ENCODE data around the gene PCDH17. TPM values are rescaled to one million over a fixed set of nuclear protein-coding genes. Genes with fewer than 3 reads are reported as not detected.

Gene PCDH17
- total and polyA plus RNA-seq, 9 of the 15 experiments (the other 6 are each of a cell fraction or from before 2014, with no cell fraction given) = not detected

DNA sequence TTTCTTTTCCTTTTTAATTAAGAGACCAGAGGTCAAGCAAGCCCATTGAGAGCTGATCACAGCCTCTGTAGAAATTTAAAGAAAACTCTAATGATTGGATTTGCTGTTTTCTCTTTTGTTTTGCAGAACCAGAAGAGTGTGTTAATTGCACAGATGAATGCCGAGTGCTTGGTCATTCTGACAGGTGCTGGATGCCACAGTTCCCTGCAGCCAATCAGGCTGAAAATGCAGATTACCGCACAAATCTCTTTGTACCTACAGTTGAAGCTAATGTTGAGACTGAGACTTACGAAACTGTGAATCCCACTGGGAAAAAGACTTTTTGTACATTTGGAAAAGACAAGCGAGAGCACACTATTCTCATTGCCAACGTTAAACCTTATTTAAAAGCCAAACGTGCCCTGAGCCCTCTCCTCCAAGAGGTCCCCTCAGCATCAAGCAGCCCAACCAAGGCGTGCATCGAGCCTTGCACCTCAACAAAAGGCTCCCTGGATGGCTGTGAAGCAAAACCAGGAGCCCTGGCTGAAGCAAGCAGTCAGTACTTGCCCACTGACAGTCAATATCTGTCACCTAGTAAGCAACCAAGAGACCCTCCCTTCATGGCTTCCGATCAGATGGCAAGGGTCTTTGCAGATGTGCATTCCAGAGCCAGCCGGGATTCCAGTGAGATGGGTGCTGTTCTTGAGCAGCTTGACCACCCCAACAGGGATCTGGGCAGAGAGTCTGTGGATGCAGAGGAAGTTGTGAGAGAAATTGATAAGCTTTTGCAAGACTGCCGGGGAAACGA lies 93.1 kb downstream of the PCDH17 start (continued):
- TF ChIP-seq, protein P1, sequence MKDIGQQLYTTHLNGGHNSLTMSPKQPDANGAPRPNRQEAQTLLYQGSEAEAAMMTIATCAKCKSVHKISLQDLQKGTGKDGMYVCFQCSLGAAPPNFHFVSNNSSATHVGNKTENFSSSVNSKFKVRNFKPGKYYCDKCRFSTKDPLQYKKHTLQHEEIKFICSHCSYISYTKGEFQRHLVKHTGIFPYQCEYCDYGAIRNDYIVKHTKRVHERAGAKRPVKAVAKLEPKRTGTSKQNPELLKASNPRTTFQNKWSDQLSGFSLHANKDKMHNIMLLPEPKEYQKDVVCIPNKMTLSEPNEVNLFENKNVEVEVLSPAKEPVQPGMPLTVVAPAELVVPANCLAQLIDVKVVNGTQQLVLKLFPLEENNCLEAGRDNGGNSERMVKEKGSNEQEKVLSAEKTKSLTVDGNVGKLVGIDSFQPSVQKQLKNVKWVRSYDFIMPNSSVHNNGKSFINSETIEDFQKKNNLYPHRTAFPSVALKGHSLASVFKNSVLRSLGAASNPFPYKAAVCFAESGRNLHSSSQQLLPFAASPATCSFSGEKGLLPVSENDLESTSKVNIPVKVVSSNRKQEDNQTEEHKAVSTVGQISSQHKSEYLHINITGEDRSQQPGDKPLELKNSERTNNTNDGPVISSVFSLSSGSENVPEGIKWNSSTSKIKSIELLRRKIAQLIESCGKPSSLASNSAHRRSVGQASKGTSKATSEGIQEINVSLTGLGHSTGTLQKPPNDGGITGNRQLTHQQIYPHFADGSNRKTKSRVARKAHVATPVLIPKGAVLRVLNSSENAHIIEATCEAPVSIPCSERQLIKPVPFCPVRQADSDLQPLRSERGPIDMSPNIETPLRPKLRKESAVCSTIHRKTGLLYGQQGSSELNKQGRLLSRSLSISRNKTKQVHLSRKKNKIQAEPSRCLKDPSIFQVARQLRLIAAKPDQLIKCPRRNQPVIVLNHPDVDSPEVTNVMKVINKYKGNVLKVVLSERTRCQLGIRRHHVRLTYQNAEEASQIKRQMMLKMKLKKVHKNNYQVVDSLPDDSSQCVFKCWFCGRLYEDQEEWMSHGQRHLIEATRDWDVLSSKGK (CRISPR knock-in tag; IDR thresholded peaks at IDR 0.05) = no peak

DNA sequence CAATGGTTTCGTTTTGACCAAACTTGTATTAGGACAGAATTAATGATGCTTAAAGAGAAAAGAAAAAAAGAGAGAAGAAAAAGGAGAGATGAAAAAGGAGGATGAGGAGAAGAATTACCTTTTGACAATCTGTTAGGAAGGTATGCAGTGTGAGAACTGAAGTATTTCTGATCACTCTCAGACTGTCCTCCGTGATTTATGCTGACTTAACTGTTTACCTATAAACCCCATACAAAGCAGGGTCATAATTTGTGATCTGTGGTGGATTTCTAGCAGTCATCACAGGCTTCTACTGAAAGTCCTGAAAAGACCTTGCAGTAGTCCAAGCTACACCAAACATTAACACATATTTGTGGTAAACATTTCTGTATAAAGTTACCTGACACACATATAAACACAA lies 93.9 kb downstream of the PCDH17 start:
- TF ChIP-seq TCF7 (IDR thresholded peaks at IDR 0.05; ENCODE audit: borderline replicate concordance) (no peak), ETV6 (IDR thresholded peaks at IDR 0.05; ENCODE audit: borderline replicate concordance in 1 of 2, low read depth in 2 of 2, low read length in 1 of 2) (no peak), ETV6 (CRISPR knock-in tag; IDR thresholded peaks at IDR 0.05; ENCODE audit: borderline replicate concordance) (no peak), MED1 (CRISPR knock-in tag; IDR thresholded peaks at IDR 0.05; ENCODE audit: borderline replicate concordance) (no peak), XRCC5 (IDR thresholded peaks at IDR 0.05; ENCODE audit: low read depth, low read length) (no peak), RNF2 (IDR thresholded peaks at IDR 0.05) (no peak)
- TF ChIP-seq, protein P2, sequence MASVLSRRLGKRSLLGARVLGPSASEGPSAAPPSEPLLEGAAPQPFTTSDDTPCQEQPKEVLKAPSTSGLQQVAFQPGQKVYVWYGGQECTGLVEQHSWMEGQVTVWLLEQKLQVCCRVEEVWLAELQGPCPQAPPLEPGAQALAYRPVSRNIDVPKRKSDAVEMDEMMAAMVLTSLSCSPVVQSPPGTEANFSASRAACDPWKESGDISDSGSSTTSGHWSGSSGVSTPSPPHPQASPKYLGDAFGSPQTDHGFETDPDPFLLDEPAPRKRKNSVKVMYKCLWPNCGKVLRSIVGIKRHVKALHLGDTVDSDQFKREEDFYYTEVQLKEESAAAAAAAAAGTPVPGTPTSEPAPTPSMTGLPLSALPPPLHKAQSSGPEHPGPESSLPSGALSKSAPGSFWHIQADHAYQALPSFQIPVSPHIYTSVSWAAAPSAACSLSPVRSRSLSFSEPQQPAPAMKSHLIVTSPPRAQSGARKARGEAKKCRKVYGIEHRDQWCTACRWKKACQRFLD (CRISPR knock-in tag; IDR thresholded peaks at IDR 0.05) = no peak
- no peaks in the 10 kb centered on the region for H3K4me1 ChIP-seq (replicated peaks in 1 of 2; ENCODE audit: control insufficient read depth in 2 of 2, insufficient read depth in 2 of 2, low read length in 2 of 2)
- H3K9ac ChIP-seq (ENCODE audit: insufficient read depth in 1 of 2, low read depth in 2 of 2, low read length in 2 of 2) = no peak overlapping the region
- WGBS (ENCODE audit: insufficient coverage, low coverage, missing lambda C conversion rate) = 0% methylated on average over 2 of the region's 2 CpGs
- no peak for FAIRE-seq
- no peaks in the 10 kb centered on the region for H3K9me1 ChIP-seq (ENCODE audit: control insufficient read depth, insufficient read depth, low read length)
- H3K9me3 ChIP-seq (replicated peaks; ENCODE audit: control insufficient read depth, insufficient read depth, low read depth, low read length) = no peaks in the 10 kb centered on the region
- in situ Hi-C loops (cut with MboI) = no loop called here
- no peak overlapping the region for H3K27ac ChIP-seq (ENCODE audit: extremely low read depth, low read depth, low read length)
- no peaks in the 10 kb centered on the region for H3K36me3 ChIP-seq (ENCODE audit: control insufficient read depth, insufficient read depth, low read length)
- POLR2A ChIA-PET = no interaction called here
- intact Hi-C loops (cut with micrococcal nuclease) = no loop called here
- no TSS peak for BruUV-seq (replicated peaks)
- H3K4me3 ChIP-seq = no peak overlapping the region
- CTCF ChIA-PET (ENCODE audit: low intra/inter-chr PET ratio) = no interaction called here
- no peaks in the 10 kb centered on the region for H3K27me3 ChIP-seq (ENCODE audit: control insufficient read depth in 2 of 2, insufficient read depth in 2 of 2, low read length in 2 of 2)
- no peaks in the 10 kb centered on the region for H3K79me2 ChIP-seq (ENCODE audit: control insufficient read depth, insufficient read depth, low read length)
- H3K4me2 ChIP-seq (ENCODE audit: insufficient read depth, low read length) = no peak overlapping the region
- no peak for ATAC-seq
- DNase-seq (ENCODE audit: extremely low read depth in 1 of 4, low spot score in 3 of 4) = no peak
- no peak overlapping the region for H2AFZ ChIP-seq (ENCODE audit: low read depth, low read length)
- H4K20me1 ChIP-seq (replicated peaks; ENCODE audit: control insufficient read depth, insufficient read depth, low read length) = no peaks in the 10 kb centered on the region
